Activated CD4-positive, alpha-beta T cell treated with anti-CD3 and anti-CD28 coated beads, Interleukin-2, amount 50 U/mL, for 4 hours (primary cell): Measurements from ENCODE around the gene KIF25.
"Not testable (repeated sequence)": the region's sequence is repeated elsewhere in the genome, so short reads cannot be mapped to it uniquely, and the experiment has no call there.

ENCODE experiments used
- DNase-seq, 2 experiments: peaks; one replicate each; pipeline ENCODE4 v3.0.0-alpha.2; 2020

The KIF25 gene

DNA sequence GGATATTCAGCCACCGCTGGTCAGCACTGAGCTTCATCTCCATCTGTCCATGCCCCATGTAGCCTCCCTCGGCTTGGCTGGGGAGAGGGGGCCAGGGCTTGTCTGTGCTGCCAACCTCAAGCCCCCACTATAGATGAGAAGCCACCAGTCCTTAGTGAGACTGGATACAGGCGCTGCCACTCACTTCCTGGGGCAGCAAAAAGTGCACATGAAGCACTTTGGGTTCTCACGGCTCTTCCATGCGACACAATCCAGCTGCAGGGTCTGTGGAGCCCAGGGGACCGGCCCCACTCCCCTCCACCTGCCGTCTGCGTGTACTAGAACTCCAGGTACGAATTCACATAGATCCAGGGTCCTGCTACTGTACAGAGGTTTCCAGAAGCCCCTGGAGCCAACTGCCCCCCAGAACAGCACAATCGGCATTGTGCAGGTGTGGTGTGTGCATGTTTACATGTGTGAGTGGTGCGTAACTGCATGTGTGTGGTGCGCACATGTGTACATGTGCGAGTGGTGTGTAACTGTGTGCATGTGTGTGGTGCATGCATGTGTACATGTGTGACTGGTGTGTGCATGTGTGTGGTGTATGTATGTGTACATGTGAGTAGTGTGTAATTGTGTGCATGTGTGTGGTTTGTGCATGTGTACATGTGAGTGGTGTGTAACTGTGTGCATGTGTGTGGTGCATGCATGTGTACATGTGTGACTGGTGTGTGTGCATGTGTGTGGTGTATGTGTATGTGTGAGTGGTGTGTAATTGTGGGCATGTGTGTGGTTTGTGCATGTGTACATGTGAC, 76.7 kb downstream of the KIF25 start:
- no peak for DNase-seq

DNA sequence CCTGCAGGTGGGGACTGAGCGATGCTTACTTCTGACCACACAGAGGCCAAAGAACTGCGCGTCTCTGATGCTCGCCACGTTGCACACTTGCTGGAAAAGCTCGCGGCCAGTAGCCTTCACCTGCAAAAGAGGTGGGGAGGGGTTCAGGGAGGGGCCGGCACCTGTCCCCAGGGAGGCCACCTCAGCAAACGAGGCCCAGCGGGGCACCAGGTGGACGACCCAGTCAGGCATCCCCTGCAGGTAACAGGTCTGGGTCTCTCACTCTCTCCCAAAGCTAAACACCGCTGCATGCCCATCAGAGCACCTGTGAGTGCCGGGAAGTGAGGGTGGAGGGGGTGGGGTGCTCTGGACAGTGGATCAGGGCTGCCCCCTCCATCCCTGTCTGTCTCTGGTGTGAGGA, 77.7 kb downstream of the KIF25 start:
- no peak for DNase-seq

GRCh38 chr6:168075787-168076202, 78.3 kb downstream of the KIF25 start:
- no peak for DNase-seq

DNA sequence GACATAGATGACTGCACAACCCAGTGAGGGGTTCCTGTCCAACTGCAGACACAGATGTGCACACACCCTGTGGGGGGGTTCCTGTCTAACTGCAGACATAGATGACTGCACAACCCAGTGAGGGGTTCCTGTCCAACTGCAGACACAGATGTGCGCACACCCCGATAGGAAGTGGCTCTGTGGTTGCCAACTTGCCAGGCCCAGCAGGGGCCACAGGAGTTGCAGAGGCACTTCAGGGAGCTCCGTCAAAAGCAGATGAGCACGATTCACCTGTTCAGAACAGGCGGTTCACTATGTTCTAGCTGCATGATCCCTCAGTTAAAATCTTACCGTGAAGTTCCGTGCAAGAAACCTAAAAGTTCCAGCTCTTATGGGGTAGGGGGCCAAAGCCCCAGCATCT, 79.9 kb downstream of the KIF25 start:
- not testable (repeated sequence) for DNase-seq

- DNase-seq, result no peak
Observed at GRCh38 chr6:168078175-168078942, 80.9 kb downstream of the KIF25 start.

DNA sequence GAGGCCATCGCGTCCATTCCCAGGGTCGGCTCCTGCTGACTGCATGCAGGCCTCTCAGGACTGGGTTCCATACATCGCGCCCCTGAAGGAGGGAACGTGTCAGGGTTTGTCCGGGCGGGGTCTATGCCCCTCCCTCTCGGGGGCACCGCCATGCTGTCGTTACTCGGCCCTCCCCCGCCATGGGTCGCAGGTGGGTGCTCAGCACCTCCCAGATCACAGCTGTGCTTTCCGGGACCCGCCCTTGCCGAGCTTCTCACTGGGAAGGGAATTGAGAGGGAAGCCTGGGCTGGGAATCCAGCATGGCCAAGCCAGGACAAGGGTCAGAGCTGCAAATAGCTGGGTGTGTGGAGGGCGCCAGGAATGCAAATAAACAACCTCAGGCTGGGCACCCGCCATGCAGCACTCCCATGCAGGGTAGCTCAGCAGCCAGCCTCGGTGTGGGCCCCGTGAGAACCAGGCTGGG, 81.5 kb downstream of the KIF25 start, which contains the start of gene FRMD1:
FRMD1 (minus strand) TSS at position 270 of the 463 bp plus-strand sequence; CDS start at position 152, 118 bp downstream.
- DNase-seq, result no peak

GRCh38 chr6:168080393-168081077, 83.1 kb downstream of the KIF25 start:
- DNase-seq, result no peak

DNA sequence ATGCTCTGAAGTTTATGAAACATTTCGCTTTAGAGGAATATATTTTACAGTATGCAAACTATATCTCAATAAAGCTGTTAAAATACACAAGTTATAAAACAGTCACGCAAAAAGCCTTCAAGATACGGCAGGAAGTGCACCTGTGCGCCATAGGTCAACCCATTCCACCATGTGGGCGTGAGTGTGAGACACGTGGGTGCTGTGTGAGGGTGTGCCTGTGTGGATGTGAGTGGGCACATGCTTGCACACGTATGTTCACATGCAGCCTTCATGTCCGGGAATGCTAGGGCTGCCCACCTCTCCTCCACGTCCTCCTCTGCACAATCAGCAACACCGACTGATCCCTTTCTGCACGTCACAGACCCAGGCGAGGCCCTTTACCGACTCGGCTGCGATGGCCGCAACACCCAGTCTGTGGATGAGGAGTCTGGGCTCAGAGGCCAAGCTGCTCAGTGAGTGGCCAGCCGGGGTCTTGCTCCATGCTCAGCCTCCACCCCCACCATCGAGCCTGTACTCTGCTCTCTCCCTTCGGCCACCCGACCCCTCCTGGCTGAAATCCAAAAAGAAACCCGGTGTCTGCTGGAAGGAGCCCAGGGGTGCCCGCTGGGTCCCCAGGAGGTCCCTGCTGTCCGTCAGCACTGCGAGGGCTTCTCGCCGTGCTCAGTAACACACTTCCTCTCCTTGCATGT, 84.5 kb downstream of the KIF25 start:
- no peak for DNase-seq

DNA sequence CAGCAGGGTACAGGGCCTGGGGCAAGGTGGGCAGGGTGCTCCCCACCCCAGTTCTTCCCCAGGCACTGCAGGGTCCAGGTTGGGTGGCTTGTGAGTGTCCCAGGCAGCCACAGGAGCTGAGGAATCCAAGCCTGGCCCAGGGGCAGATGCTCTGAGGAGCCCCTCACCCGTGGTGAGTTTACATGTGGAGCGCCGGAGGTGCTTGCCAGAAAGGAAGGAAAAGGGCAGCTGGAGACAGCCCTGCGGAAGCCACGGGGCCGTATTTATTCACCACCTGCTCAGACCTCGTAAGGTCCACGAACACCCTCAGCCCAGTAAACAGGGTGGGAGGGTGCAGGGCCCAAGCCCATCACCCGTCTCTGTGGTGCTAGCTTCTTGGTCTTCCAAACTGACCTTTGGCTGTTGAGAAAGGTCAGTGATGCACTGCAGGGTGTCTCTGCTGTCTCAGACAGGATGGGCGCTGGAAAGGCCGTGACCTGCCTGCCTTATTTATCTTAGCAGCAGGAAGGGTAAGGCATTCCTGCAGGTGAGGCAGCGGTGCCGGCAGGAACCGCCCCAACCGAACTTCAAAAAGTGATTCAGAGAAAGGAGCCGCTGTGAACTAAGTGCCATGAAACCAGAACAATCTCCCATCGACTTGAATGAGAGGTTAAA, 85.5 kb downstream of the KIF25 start:
- DNase-seq, result no peak

DNA sequence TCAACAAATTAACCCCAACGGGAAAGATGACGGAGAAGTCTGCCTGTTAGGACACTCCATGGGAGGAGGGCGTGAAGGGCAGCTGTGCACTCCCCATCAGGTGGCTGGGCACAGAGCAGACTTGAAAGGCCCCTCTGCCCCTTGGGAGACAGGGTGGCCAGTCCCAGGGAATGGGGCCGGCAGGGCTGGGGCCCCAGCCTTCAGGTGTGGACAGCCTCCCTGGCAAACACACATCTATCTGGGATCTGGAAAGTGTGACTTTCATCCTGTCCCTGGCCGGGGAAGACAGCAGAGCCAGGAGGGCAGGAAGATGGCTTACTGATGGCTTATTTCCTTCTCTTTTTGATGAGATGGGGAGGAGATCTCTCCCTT, 86.0 kb downstream of the KIF25 start:
- no peak for DNase-seq

GRCh38 chr6:168084465-168085160, 87.1 kb downstream of the KIF25 start:
- no peak for DNase-seq

DNA sequence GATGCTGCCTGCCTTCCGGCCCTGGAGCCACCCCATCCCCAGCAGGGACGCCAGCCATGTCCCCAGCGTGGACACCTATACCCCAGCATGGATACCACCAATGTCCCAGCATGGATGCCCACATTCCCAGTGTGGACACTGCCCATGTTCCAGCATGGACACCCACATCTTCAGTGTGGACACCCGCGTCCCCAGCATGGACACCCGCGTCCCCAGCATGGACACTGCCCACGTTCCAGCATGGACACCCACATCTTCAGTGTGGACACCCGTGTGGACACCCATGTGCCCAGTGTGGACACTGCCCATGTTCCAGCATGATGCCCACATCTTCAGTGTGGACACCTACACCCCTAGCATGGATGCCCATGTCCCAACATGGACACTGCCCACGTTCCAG, 88.6 kb downstream of the KIF25 start:
- DNase-seq, result no peak

GRCh38 chr6:168086616-168087015, 89.1 kb downstream of the KIF25 start:
- DNase-seq, result no peak

- DNase-seq, result no peak
Observed at GRCh38 chr6:168087436-168088160, 90.1 kb downstream of the KIF25 start.

DNA sequence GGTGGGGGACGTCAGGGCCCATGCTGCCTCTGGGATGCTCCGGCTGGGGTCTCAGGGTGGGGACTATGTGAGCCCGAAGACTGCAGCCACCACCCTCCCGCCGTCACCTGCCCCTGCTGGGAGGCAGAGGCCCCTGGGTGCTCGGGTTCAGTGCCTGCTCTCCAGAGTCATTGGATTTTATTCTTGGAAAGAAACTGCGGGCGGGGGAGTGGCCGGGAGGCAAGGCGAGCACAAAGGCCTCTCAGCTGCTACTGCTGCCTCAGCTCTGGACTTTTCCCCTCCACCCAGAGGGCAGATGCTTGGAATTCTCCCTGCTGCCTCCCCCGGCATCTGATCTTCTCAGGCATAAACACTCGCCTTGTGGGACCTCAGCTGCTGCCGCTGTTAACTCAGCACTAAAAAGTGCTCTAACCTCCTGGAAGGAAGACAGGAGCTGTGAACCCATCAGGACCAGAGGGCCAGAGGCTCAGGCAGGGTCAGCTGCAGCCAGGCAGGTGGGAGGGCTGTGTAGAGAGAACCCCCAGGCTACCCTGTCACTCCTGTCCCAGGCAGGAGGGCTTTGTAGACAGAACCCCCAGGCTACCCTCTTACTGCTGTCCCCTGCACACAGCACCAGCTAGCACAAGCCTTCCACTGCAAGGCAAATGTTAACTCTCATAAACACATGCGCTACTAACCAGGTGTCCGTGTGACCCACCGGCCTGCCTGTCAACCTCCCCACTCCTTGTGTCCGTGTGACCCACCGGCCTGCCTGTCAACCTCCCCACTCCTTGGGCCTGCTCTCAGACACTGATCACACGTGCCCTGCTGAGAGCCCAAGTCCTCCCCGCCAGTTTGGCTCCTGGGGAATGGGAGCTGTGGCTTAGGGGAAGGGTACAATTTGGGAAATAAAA, 90.9 kb downstream of the KIF25 start:
- no peak for DNase-seq

DNA sequence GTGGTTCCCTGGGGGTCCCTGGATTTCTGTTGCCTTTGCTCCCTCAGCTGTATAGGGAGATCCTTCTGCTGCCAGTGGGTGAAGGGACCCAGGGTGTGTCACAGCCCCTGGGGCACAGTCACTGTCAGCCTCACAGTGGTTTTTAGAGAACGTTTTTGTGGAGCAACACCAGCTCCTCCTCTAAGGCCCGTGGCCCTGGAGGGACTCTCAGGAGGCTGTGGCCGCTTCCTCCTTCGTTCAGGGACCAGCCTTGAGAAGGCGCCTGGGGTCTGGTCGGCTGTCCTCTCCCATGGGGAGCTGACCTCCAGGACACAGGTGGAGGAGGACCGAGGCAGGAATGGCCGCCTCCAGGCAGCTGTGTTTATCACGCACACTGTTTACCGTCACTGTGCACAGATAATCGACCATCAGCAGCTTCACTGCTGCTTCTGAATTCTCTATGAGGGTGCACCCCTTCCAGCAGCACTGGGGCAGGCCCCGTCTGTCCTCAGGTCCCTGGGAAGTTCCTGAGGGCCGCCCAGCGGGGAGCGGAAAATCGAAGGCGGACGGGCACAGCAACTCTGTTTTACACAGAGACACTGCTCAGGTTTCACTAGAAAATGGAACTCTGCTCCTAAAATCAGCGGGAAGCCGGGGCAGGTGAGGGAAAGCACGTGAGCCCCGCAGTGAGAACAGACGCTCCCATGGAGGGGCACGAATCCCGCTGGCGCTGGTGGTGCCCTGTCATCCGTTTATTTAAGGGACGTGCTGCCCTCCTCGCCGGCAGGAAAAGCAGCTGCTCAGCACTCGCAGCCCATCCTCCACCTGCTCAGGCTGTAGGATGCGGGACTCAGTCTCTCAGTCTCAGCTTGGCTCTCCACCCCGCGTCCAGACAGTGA, 92.0 kb downstream of the KIF25 start:
- no peak for DNase-seq

DNA sequence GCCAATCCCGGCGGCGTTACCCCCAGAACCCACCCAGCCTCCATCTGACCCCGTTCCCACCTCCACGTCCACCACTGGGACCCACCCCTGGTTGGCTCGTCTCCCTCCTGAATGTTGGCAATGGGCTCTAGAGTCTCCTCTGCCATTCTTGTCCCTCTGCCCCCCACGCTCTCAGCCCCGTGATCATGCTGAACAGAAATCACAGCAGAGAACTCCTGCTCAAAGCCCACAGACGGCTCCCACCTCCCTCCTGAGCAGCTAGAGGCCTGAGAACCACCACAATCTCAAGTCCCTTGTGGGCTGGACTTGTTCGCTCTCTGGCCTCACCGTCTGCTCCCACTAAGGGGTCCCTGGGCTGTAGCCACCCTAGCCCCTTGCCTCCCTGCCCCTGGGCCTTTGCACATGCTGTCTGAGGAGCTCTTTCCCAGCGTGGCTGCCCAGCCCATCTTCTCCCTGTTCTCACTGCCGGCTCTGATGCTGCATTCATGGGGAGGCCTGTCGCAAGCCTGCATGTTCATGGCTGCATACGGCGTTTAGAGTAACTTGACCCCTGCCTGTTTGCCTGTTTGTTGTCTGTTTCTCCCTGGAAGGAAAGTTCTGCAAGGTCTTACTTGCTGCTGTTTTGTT, 92.7 kb downstream of the KIF25 start:
- DNase-seq, result no peak

DNA sequence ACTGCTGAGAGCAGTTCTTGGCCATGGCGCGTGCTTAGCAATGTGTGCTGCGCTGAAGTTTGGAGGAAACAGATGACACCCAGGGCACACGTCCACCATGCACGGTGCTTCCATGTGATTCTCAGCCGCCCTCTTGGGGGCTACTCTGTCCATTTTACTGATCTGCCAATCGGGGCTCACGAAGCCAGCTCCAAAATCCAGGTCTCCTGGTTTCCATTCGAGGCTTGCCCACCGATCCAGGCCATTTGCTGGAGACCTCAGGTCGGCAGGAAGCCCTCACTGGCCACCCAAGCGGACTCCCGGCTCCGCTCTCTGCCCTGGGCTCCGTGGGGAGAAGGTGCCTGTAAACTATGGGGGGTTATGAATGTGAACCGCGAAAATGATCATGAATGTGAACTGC, 93.2 kb downstream of the KIF25 start:
- no peak for DNase-seq
